GM12878 (cell line): ENCODE measurements around the gene VPS25.

Experiments
- BCL11A ChIP-seq: IDR thresholded peaks from 2 replicates; pipeline ENCODE4 v1.6.1; 2011; ENCODE audit warnings: low read depth, low read length
- BMI1 ChIP-seq: fragments of 450-650 bp; IDR thresholded peaks from 2 replicates; pipeline ENCODE4 v1.6.1; 2016; ENCODE audit warnings: mild to moderate bottlenecking, moderate library complexity, borderline replicate concordance
- USF2 ChIP-seq: IDR thresholded peaks from 2 replicates; pipeline ENCODE4 v1.6.1; 2011; ENCODE audit warnings: low read depth, low read length, improper control_type of control experiment, borderline replicate concordance
- ZSCAN29 ChIP-seq: fragments of 450-650 bp; IDR thresholded peaks from 2 replicates; pipeline ENCODE4 v1.6.1; 2017; ENCODE audit warnings: mild to moderate bottlenecking, moderate library complexity
- ZZZ3 ChIP-seq: IDR thresholded peaks from 2 replicates; pipeline ENCODE4 v1.6.1; 2011; ENCODE audit warnings: low read depth; ENCODE audit not compliant: control insufficient read depth, insufficient read length

GRCh38 chr17:42744283-42744805 is 28.9 kb upstream of the VPS25 start:
- TF ChIP-seq BMI1 = no peak
- no peak for TF ChIP-seq ZSCAN29
- no peak for TF ChIP-seq BCL11A
- no peak; the same call in 1 of the 2 replicates for TF ChIP-seq USF2
- TF ChIP-seq ZZZ3 = no peak
